T-helper 1 cell treated with Interleukin-12 subunit alpha and Interleukin-12 subunit beta and Interleukin-4 antibody, amounts not matched to agents 30 ng/mL and 1 ng/mL, for 36 hours (primary cell): ENCODE data around the gene FMO4. TPM values are rescaled to one million over a fixed set of nuclear protein-coding genes. Genes with fewer than 3 reads are reported as not detected.
"Not testable (repeated sequence)": the region's sequence is repeated elsewhere in the genome, so short reads cannot be mapped to it uniquely, and the experiment has no call there.

Experiments used
- intact Hi-C: fragments of 100-400 bp; cut with micrococcal nuclease; formaldehyde crosslinking; loops from one replicate; pipeline ENCODE4 v1.15.1; 2024
- total RNA-seq: library from RNA; stranded (reverse); gene quantifications from 2 replicates; pipeline ENCODE4 v1.2.3, GENCODE V29; 2022

The FMO4 gene
- total RNA-seq, 1 donor from 2014 or later: 1.3 TPM

DNA sequence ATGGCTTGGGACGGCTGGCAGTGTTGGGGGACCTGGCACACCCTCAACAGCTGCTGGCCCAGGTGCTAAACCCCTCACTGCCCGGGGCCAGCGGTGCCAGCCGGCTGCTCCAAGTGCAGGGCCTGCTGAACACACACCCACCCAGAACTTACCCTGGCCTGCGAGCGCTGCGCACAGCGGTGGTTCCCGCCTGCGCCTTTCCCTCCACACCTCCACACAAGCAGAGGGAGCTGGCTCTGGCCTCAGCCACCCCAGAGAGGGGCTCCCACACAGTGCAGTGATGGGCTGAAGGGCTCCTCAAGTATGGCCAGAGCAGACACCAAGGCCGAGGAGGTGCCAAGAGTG lies 67.9 kb downstream of the FMO4 start:
- intact Hi-C loops: no loop called here

- intact Hi-C loops: no loop called here
These were observed 70.5 kb downstream of the FMO4 start for GRCh38 chr1:171384496-171384895.

DNA sequence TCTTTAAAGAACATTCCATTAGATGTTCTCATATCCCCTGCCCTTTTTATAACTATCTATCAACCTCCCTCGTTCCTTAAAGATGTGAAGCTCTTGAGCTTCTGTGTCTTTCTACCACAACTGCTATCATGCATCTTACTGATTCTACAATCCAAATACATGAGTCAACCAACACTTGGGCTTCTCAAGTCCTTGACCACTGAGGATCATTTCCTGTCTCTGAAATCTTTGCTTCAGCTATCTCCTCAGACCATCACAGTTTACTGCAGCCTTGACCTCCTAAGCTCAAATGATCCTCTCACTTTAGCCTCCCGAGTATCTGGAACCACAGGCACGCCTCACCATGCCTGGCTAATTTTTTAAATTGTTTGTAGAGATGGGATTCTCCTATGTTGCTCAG lies 75.2 kb downstream of the FMO4 start:
- intact Hi-C loops: no loop called here

DNA sequence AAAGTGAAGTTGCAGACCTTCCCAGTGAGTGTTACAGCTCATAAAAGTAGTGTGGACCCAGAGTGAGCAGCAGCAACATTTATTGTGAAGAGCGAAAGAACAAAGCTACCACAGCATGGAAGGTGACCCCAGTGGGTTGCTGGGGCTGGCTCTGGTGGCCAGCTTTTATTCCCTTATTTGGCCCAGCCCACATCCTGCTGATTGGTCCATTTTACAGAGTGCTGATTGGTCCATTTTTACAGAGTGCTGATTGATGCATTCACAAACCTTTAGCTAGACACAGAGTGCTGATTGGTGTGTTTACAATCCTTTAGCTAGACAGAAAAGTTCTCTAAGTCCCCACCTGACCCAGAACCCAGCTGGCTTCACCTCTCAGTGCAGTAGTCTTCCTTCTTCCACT lies 76.8 kb downstream of the FMO4 start:
- intact Hi-C loops: not testable (repeated sequence)

Other genes with a start within 250 kb of the FMO4 start
- gene FMO3, start 223.3 kb upstream of the FMO4 start, total RNA-seq: not detected in 2 replicates
- not detected in 2 replicates for gene FMO2, start 128.9 kb upstream of the FMO4 start, total RNA-seq
- not detected in 2 replicates for gene FMO1, start 65.7 kb upstream of the FMO4 start, total RNA-seq
- gene PRRC2C, start 171.3 kb downstream of the FMO4 start, total RNA-seq: 282 and 297 TPM in 2 replicates